ENCODE results near the gene NME9. TPM values are rescaled to one million over a fixed set of nuclear protein-coding genes. Genes with fewer than 3 reads are reported as not detected.

The NME9 gene
- total RNA-seq, 4 donors from 2014 or later, result not detected

- 89 to 90% methylated on average over 6 of the region's 6 CpGs for WGBS, 2 donors
- H3K27me3 ChIP-seq, result no peaks in the 10 kb centered on the region
- TF ChIP-seq POLR2A (IDR thresholded peaks at IDR 0.05), result no peak
- TF ChIP-seq, protein P1, sequence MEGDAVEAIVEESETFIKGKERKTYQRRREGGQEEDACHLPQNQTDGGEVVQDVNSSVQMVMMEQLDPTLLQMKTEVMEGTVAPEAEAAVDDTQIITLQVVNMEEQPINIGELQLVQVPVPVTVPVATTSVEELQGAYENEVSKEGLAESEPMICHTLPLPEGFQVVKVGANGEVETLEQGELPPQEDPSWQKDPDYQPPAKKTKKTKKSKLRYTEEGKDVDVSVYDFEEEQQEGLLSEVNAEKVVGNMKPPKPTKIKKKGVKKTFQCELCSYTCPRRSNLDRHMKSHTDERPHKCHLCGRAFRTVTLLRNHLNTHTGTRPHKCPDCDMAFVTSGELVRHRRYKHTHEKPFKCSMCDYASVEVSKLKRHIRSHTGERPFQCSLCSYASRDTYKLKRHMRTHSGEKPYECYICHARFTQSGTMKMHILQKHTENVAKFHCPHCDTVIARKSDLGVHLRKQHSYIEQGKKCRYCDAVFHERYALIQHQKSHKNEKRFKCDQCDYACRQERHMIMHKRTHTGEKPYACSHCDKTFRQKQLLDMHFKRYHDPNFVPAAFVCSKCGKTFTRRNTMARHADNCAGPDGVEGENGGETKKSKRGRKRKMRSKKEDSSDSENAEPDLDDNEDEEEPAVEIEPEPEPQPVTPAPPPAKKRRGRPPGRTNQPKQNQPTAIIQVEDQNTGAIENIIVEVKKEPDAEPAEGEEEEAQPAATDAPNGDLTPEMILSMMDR (IDR thresholded peaks at IDR 0.05), result peak in 3 of 5 experiments; percentile 15 to 32 (median 20)
- H3K36me3 ChIP-seq, result no peaks in the 10 kb centered on the region
- H3K4me1 ChIP-seq, result peaks cover 0 to 19% (median 3%) of the 10 kb centered on the region in 4 donors
- peak overlapping the region in 1 of 4 donors; percentile 5 for H3K27ac ChIP-seq
- no peaks in the 10 kb centered on the region for H3K9me3 ChIP-seq
- H3K4me3 ChIP-seq, result no peak overlapping the region
- no peak for DNase-seq (ENCODE audit: low spot score in 2 of 2)
Measured at GRCh38 chr3:138331143-138331894, 1.7 kb upstream of the NME9 start.

DNA sequence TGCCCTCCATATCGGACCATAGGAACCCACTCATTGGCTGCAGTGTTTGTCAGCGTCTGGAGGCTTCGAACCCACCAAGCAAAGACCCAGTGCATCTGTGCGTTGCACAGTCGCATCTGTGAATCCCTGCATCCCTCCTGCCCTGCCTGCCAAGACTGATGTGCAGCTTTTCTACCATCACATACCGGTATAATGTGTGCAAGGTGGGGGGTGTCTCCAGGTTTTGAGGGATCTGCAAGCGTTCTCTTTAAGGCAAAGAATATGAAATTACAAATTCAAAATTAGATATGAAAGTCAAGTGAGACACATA is 288 bp upstream of the NME9 start:
- Histone ChIP-seq H3K9me3 (no peaks in the 10 kb centered on the region), H3K36me3 (no peaks in the 10 kb centered on the region), H3K4me3 (peak overlapping the region; percentile 45 to 86 (median 70)), H3K4me1 (peaks cover 0 to 20% (median 3%) of the 10 kb centered on the region in 4 donors), H3K27me3 (no peaks in the 10 kb centered on the region), H3K27ac (peak overlapping the region in 2 of 4 donors; percentile 73 to 82)
- WGBS, 2 donors, result 6 to 8% methylated on average over 6 to 7 of the region's 7 CpGs
- TF ChIP-seq, protein P1 (IDR thresholded peaks at IDR 0.05), result no peak
- TF ChIP-seq POLR2A (IDR thresholded peaks at IDR 0.05) (no peak), EP300 (IDR thresholded peaks at IDR 0.05) (no peak)
- no peak for DNase-seq (ENCODE audit: low spot score in 2 of 2)

- 28 to 30% methylated on average over 2 of the region's 2 CpGs for WGBS, 2 donors
- H3K4me3 ChIP-seq, result no peak overlapping the region
- no peak overlapping the region for H3K27ac ChIP-seq
- no peak for TF ChIP-seq POLR2A (IDR thresholded peaks at IDR 0.05)
- TF ChIP-seq, protein P1 (IDR thresholded peaks at IDR 0.05), result peak in 1 of 5 experiments; percentile 19
- H3K36me3 ChIP-seq, result no peaks in the 10 kb centered on the region
- no peaks in the 10 kb centered on the region for H3K9me3 ChIP-seq
- H3K27me3 ChIP-seq, result no peaks in the 10 kb centered on the region
- peaks cover 0 to 28% (median 3%) of the 10 kb centered on the region in 4 donors for H3K4me1 ChIP-seq
- DNase-seq (ENCODE audit: low spot score in 2 of 2), result no peak
Measured at GRCh38 chr3:138328341-138328740, 1.3 kb downstream of the NME9 start.

DNA sequence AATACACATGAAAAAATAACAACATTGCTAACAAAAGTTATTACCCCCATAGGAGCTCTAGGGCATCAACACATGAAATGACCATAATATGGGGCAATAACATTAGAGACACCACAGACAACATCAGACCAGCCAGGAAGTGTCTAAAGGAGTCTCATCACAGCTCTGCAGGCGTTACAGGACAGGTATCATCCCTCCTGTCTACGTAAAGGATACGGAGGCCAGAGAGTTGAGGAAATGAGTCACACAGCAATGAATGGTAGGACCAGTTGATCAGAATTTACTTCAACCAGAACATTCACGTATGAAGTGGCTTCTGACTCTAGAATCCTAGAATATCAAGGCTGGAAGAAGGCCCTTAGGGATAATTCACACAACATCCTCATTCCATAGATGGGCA is 1.8 kb downstream of the NME9 start:
- 88 to 91% methylated on average over 4 of the region's 4 CpGs for WGBS, 2 donors
- H3K4me1 ChIP-seq, result peaks cover 0 to 28% (median 3%) of the 10 kb centered on the region in 4 donors
- no peak for TF ChIP-seq POLR2A (IDR thresholded peaks at IDR 0.05)
- TF ChIP-seq, protein P1 (IDR thresholded peaks at IDR 0.05), result no peak
- TF ChIP-seq EP300 (IDR thresholded peaks at IDR 0.05), result no peak

DNA sequence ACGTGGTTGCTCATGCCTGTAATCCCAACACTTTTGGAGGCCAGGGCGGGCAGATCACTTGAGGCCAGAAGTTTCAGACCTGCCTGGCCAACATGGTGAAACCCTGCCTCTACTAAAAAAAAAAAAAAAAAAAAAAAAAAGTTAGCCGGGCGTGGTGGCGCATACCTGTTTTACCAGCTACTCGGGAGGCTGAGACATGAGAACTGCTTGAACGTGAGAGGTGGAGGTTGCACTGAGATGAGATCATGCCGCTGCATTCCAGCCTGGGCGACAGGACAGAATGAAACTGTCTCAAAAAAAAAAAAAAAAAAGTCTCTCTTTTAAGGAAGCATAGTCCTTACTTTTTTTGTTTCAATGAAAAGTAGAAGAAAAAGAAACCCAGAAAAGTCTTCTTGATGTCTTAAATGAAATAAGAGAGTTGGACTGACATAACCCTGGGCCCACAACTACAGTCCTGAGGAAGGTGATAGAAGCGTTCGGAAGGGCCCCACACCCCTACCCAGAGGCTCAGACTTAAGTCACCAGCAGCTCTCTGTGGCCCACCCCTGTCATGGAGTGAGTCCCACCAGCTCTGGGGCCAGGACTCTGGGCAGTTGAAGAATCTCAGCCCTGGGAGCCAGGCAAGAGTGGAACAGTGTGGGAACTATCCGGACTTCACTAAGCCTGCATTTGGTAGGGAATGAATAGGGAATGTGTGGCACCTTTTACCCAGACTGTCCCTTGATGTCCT is 2.6 kb downstream of the NME9 start:
- H3K27ac ChIP-seq, result no peak overlapping the region
- no peaks in the 10 kb centered on the region for H3K27me3 ChIP-seq
- no peaks in the 10 kb centered on the region for H3K36me3 ChIP-seq
- TF ChIP-seq POLR2A (IDR thresholded peaks at IDR 0.05) (no peak), EP300 (IDR thresholded peaks at IDR 0.05) (no peak)
- TF ChIP-seq, protein P1 (IDR thresholded peaks at IDR 0.05), result no peak
- no peak for DNase-seq (ENCODE audit: low spot score in 2 of 2)
- peaks cover 0 to 28% (median 3%) of the 10 kb centered on the region in 4 donors for H3K4me1 ChIP-seq
- WGBS, 2 donors, result 96 to 97% methylated on average over 11 to 12 of the region's 12 CpGs
- H3K4me3 ChIP-seq, result no peak overlapping the region
- no peaks in the 10 kb centered on the region for H3K9me3 ChIP-seq

More for the DNA sequence above, 1.8 kb downstream of the NME9 start:
- no peak for DNase-seq (ENCODE audit: low spot score in 2 of 2)
- Histone ChIP-seq H3K27me3 (no peaks in the 10 kb centered on the region), H3K27ac (no peak overlapping the region), H3K36me3 (no peaks in the 10 kb centered on the region), H3K4me3 (no peak overlapping the region), H3K9me3 (no peaks in the 10 kb centered on the region)

All from tibial nerve (tissue), 4 donors.